ENCODE results near the gene FYN.

- TF ChIP-seq EZH2 (IDR thresholded peaks at IDR 0.05) = no peak
- no peak for TF ChIP-seq POLR2AphosphoS5 (IDR thresholded peaks at IDR 0.05; ENCODE audit: borderline replicate concordance, low read depth, low read length)
Measured at GRCh38 chr6:111614833-111615582, 258.2 kb downstream of the FYN start.
